CD4-positive, alpha-beta T cell treated with Interleukin-1 beta for 1 hour (primary cell): ENCODE measurements around the gene WWOX.

Source experiments
- DNase-seq, 2 donors: peaks; one replicate each; pipeline ENCODE4 v3.0.0-alpha.2; 2020 to 2022

The WWOX gene

GRCh38 chr16:78368121-78369102 is 269.0 kb downstream of the WWOX start:
- no peak for DNase-seq

- no peak for DNase-seq
Measured at GRCh38 chr16:78372277-78372676, 272.8 kb downstream of the WWOX start.

- no peak for DNase-seq
Measured at GRCh38 chr16:78375055-78375679, 275.7 kb downstream of the WWOX start.

GRCh38 chr16:78376452-78376851 is 277.0 kb downstream of the WWOX start:
- DNase-seq, result no peak

- no peak for DNase-seq
Measured at GRCh38 chr16:78377312-78377711, 277.9 kb downstream of the WWOX start.

GRCh38 chr16:78381060-78381459 is 281.6 kb downstream of the WWOX start:
- DNase-seq, result no peak

- no peak for DNase-seq
Measured at GRCh38 chr16:78383118-78383517, 283.7 kb downstream of the WWOX start.

GRCh38 chr16:78385086-78385805 is 285.8 kb downstream of the WWOX start:
- DNase-seq, result no peak

- no peak for DNase-seq
Measured at GRCh38 chr16:78386557-78387324, 287.3 kb downstream of the WWOX start.

- DNase-seq, result no peak
Measured at GRCh38 chr16:78389009-78389498, 289.6 kb downstream of the WWOX start.

- DNase-seq, result no peak
Measured at GRCh38 chr16:78390092-78390491, 290.6 kb downstream of the WWOX start.

GRCh38 chr16:78390508-78391324 is 291.3 kb downstream of the WWOX start:
- no peak for DNase-seq

GRCh38 chr16:78392585-78393195 is 293.2 kb downstream of the WWOX start:
- DNase-seq, result no peak

GRCh38 chr16:78395035-78395434 is 295.6 kb downstream of the WWOX start:
- no peak for DNase-seq

GRCh38 chr16:78396046-78396445 is 296.6 kb downstream of the WWOX start:
- no peak for DNase-seq

GRCh38 chr16:78396673-78397072 is 297.2 kb downstream of the WWOX start:
- no peak for DNase-seq

- no peak for DNase-seq
Measured at GRCh38 chr16:78399384-78399783, 299.9 kb downstream of the WWOX start.

GRCh38 chr16:78402833-78403232 is 303.4 kb downstream of the WWOX start:
- DNase-seq, result no peak

GRCh38 chr16:78405040-78405439 is 305.6 kb downstream of the WWOX start:
- DNase-seq, result no peak

GRCh38 chr16:78405833-78406232 is 306.4 kb downstream of the WWOX start:
- DNase-seq, result no peak

- DNase-seq, result no peak
Measured at GRCh38 chr16:78407191-78407590, 307.7 kb downstream of the WWOX start.
